ENCODE measurements around the gene SMARCC1.

- no peak for TF ChIP-seq CTCF (IDR thresholded peaks at IDR 0.05)
- TF ChIP-seq SIN3A (IDR thresholded peaks at IDR 0.05; ENCODE audit: borderline replicate concordance, insufficient read depth, low read depth, low read length) = no peak
- TF ChIP-seq POLR2AphosphoS5 (IDR thresholded peaks at IDR 0.05; ENCODE audit: low read depth, low read length) = no peak
- no peak for TF ChIP-seq REST (IDR thresholded peaks at IDR 0.05; ENCODE audit: insufficient read depth in 1 of 2, low read depth in 2 of 2, low read length in 1 of 2)
These were observed 170.1 kb downstream of the SMARCC1 start for GRCh38 chr3:47611576-47611975.

Measured in Panc1 (cell line).